HG03064 (cell line): ENCODE results near the gene TRIM9.
"Not testable (repeated sequence)": the region's sequence is repeated elsewhere in the genome, so short reads cannot be mapped to it uniquely, and the experiment has no call there.

Experiments used
- ATAC-seq: cut with Tn5 transposase; IDR thresholded peaks from one replicate; pipeline ENCODE4 v1.9.1; 2021; ENCODE audit warnings: low read depth; ENCODE audit not compliant: unreplicated experiment

The TRIM9 gene

GRCh38 chr14:51006324-51006723 is 88.6 kb downstream of the TRIM9 start:
- ATAC-seq: no peak

- no peak for ATAC-seq
Observed at GRCh38 chr14:51004801-51005526, 89.9 kb downstream of the TRIM9 start.

GRCh38 chr14:51004352-51004800 is 90.5 kb downstream of the TRIM9 start:
- no peak for ATAC-seq

GRCh38 chr14:51002406-51002999 is 92.4 kb downstream of the TRIM9 start:
- ATAC-seq: no peak

- ATAC-seq: no peak
Observed at GRCh38 chr14:51000566-51000965, 94.3 kb downstream of the TRIM9 start.

- ATAC-seq: no peak
Observed at GRCh38 chr14:50999726-51000125, 95.2 kb downstream of the TRIM9 start.

GRCh38 chr14:50998612-50999011 is 96.3 kb downstream of the TRIM9 start:
- no peak for ATAC-seq

GRCh38 chr14:50997712-50998111 is 97.2 kb downstream of the TRIM9 start:
- no peak for ATAC-seq

GRCh38 chr14:50994158-50994557 is 100.7 kb downstream of the TRIM9 start:
- ATAC-seq: not testable (repeated sequence)

GRCh38 chr14:50985859-50986331 is 109.0 kb downstream of the TRIM9 start:
- no peak for ATAC-seq

GRCh38 chr14:50985124-50985858 is 109.6 kb downstream of the TRIM9 start:
- ATAC-seq: no peak

GRCh38 chr14:50984036-50984710 is 110.7 kb downstream of the TRIM9 start:
- no peak for ATAC-seq

GRCh38 chr14:50979941-50980850 is 114.7 kb downstream of the TRIM9 start:
- ATAC-seq: no peak

- ATAC-seq: peak; percentile 90
Observed at GRCh38 chr14:50978888-50979287, 116.0 kb downstream of the TRIM9 start.

- no peak for ATAC-seq
Observed at GRCh38 chr14:50978529-50978871, 116.4 kb downstream of the TRIM9 start.

GRCh38 chr14:50977863-50978528 is 116.9 kb downstream of the TRIM9 start:
- ATAC-seq: no peak

GRCh38 chr14:50974118-50974517 is 120.8 kb downstream of the TRIM9 start:
- no peak for ATAC-seq

GRCh38 chr14:50972734-50973133 is 122.2 kb downstream of the TRIM9 start:
- ATAC-seq: no peak
